Activated T-helper 1 cell treated with Interleukin-2 at 50 U/mL for 16 hours (primary cell): ENCODE results near the gene RPS3.
"Not testable (repeated sequence)": the region's sequence is repeated elsewhere in the genome, so short reads cannot be mapped to it uniquely, and the experiment has no call there.

ENCODE experiments used
- DNase-seq: peaks from one replicate; pipeline ENCODE4 v3.0.0-alpha.2; 2020; ENCODE audit warnings: low read depth

RPS3 gene

DNA sequence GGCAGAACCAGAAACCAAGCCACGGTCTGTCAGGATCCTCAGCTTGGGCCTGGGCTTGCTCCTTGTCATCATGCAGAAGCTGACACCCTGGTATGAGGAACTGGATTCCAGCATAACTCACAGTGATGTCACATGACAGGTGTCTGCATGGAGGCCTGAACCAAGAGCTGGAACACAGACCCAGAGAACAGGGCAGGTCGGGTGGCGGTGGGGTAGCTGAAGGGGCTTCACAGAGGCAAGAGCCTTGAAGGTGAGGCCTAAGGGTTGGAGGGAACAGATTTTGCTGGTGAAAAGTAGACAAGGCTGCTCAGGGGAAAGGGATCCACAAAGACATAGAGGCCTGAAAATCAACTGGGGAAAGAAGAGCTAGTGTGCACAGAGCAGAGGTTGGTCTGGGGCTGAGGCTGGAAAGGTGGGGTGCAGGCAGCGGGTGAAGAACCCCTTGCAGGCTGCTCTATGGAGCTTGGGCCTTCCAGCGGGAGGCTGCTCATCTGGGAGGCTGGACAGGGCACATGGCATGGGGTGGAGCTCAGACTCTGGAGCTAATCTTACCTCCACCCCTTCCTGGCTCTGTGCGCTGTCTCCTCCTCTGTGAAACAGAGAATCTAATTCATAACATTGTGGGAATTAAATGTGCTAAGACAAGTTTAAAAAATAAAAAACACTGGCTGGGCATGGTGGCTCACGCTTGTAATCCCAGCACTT is 18.4 kb upstream of the RPS3 start:
- DNase-seq = no peak

DNA sequence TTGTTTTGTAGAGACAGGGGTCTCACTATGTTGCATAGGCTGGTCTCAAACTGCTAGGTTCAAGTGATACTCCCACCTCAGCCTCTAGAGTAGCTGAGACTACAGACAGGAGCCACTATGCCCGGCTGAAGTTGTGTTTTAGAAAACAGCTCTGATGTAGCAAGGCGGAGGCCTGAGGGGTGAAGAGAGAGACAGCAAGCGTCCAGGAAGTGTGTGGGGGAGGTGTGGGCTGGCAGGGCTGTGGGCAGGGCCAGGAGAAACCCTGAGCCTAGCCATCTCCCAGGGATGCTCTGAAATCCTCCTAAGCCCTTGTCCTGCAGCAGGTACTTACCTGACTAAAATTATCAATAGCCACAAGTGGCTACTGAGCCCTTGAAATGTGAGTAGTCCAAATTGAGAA is 16.1 kb upstream of the RPS3 start:
- peak; percentile 8 for DNase-seq

DNA sequence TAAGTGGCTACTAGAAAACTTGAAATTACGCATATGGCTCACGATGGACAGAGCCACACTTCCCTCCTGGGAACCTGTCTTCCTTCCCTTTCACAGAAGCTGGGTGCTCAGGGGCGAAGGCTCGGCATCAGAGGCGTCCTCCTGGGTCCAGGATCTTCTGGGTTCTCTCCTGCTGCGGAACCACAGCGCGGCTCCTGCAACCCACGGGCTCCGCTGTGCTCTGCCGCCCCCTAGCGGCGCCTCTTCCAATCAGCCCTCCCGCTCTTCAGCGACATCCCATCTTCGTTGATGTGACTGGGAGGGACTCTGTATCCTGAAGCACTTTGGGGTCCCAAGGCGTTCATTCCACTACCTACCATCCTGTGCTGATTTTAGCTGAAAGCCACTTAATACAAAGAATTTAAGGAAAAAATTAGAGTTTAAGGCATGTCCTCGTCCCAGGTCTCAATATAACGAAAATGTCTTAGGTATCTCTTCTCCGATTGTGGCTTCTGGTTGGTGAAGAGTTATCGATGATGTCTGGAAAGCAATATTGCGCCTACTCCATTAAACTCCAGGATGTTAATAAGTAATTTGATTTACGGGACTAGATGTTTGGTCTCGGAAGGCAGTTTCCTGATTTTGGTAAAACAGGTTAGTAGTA is 14.8 kb upstream of the RPS3 start:
- DNase-seq = peak; percentile 69

DNA sequence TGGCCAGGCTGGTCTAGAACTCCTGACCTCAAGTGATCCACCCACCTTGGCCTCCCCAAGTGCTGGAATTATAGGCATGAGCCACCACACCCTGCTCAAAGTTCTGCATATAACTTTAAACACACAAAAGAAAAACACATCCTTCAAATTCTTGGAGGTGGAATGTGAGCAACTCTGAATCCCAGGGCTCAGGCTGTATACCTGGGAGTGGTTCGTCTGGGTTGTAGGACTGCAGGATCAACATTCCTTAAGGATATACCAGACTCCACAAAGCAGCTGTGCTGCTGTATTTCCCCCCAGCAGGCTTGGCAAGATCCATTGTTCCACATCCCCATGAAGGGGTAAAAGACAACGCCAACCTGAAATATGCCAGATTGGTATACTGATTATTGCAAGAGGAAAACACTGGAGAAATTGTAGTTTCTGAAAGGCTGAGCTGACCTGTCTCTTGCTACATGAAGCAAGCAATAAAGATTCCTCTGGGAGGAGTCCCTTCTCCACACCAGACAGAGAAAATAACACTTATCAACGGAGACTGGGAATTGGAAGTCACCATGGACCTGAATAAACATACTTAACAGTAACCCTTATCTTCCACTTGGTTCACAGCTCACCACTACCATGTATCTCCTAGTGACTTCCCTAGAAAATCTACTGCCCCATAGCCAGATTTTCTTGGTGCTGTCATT is 12.2 kb upstream of the RPS3 start:
- no peak for DNase-seq

- no peak for DNase-seq
Observed at GRCh38 chr11:75387736-75388294, 11.5 kb upstream of the RPS3 start.

DNA sequence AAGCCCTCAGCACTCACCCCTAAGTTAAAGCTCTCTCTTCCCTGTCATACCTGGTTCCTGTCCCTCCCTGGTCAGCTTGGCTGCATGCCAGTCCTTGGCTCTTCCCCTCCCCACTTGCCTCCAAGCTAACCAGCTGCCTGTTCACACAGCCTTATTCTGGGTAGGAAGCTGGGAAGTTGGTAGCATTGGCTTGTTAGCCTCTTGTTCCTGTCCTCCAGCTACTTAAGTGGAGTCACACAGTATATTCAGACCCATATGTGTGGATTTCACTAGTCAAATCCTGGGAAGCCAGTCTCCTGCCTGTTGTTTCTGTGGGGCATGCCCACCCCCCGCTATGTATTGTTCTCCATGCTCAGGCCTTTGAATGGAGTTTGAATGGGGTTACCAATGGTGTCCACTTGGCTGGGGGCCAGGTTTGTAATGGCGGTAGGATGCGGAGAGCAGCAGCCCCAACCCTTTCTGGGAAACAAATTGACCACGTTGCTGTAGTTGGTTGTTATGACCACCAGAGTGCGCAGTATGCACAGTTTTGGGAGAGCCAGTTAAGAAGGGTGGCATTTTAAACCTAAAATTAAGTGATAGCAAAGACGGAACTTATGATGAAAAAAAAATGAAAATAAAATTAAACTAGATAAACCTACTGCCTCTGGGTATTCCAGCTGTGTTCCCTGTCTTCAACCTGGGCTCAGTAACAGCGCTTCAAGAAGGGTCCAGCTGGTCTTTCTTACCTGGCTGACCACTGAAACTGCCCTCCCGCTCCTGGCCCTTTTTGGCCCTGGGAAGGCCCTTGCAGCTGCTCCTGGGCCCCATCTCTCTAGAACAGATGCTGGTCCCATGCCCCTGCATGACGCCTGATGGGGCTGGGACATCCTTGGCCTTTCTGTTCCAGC is 10.7 kb upstream of the RPS3 start:
- peak; percentile 51 for DNase-seq

- DNase-seq = no peak
Observed at GRCh38 chr11:75389276-75389605, 10.1 kb upstream of the RPS3 start.

DNA sequence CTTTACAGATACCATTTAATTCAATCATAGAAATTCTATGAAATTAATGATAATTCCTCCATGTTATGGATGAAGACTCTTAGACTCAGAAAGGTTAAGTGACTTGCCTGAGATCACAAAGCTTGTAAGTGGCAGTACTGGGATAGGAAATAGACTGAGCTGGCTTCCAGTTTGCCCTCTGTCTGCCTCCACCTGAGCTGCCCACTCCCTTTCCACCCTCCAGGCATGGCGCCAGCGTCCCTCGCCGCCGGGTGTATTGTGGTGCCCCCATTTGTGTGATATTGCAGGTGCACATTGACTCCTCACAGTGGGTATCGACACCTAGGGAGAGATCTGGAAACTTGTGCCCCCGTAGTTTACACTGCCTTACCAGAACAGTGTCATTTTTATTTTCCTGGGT is 9.4 kb upstream of the RPS3 start:
- no peak for DNase-seq

DNA sequence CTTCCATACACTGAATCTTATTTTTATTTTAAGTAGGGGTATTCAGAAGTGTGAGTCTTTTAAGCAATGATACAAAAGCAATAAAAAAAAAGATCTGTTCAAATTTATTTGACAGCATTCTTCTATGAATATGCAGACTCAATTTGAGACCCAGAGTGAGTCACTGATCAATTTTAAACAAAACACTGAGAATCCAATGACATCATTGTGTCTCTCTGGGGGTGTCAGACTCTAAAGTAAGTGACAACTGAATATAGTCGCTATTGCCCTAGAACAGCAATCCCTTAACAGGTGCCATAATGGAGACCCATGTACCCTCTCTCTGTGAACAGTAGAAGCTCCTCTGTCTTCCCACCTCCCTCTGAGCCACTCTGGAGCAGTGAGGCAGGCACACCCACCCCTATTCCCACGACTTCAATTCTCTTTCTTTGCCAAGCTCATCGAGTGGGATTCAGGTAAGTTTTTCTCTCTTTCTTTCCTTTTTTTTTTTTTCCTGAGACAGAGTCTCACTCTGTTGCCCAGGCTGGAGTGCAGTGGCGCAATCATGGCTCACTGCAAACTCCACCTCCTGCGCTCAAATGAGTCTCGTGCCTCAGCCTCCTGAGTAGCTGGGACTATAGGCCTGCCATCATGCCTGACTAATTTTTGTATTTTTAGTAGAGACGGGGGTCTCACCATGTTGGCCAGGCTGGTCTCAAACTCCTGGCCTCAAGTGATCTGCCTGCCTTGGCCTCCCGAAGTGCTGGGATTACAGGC is 5.1 kb upstream of the RPS3 start:
- DNase-seq = no peak

GRCh38 chr11:75398906-75399305 is 412 bp upstream of the RPS3 start:
- no peak for DNase-seq

DNA sequence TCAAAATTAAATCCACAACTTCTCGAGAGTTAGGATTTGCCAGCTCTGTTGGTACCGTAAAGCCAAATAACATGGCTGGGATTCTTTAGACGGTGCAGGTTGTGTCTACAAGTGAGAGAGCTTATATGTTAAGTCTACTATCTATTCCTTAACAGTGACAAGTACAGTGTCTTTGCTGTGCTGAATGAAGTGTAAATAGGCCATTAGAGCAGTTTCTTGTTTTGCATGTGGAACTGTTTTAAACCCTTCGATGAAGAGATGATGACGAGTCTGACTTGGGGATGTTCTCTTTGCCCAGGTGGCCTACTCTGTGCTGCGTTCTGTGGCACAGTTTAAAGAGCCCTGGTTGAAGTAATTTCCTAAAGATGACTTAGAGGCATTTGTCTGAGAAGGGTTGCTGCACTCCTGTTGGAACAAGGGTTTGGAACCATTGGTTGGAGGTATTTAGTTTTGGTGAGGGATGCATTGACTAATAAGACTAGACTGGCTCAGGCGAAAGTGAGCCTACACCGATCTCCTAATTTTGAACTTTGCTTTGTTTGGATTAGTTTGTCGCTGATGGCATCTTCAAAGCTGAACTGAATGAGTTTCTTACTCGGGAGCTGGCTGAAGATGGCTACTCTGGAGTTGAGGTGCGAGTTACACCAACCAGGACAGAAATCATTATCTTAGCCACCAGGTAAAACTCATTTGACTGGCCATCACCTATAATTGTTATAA is 988 bp downstream of the RPS3 start:
- DNase-seq = no peak

DNA sequence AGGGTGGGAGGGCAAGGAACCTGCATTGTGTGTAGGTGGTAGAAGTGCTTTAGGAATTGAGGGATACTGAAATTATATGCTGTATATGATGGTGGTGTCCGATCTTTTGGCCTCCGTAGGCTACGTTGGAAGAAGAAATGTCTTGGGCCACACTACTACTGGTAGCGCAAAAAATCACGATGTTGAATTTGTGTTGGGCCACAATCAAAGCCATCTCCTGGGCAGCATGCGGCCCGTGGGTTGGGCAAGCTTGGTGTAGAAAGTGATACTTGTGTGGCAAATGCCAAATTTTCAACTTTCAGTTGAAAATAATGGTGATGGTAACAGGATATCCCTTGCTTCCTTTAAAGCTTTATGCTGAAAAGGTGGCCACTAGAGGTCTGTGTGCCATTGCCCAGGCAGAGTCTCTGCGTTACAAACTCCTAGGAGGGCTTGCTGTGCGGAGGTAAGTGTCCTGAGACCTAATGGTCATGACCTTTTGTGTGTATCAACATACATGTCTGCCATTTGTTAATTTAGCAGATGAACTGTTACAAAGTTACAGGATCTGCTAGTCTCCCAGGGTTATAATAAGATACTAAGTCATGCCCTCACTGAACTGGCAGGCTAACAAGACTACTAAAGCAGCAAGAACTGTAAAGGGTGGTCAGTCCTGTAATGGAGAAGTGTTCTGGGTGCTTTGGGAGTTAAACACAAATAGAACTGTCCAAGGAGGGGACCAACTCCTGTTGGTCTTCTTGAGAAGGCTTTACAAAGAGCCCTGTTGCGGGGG is 2.9 kb downstream of the RPS3 start:
- no peak for DNase-seq

DNA sequence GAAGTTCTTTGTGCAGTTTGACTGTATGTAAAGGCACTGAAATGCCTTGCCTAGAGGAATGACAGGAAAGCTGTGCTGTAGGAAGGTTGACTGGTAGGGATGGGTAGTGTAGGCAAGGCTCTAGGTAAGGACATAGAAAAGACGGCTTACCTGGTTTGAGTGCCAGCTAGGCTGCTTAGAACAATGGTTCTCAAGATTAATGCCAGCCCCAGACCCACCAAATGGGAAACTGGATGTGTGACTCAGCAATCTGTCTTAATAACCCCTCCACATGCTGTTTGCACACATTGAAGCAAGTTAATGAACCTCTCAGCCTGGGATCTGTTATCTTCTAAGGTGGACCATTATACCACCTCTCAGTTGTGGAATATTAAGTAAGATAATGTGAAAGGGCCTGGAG is 3.7 kb downstream of the RPS3 start:
- DNase-seq = no peak

- no peak for DNase-seq
Observed at GRCh38 chr11:75403983-75404658, 4.8 kb downstream of the RPS3 start.

GRCh38 chr11:75406338-75406777 is 7.0 kb downstream of the RPS3 start:
- no peak for DNase-seq

GRCh38 chr11:75408957-75409219 is 9.6 kb downstream of the RPS3 start:
- DNase-seq = no peak

DNA sequence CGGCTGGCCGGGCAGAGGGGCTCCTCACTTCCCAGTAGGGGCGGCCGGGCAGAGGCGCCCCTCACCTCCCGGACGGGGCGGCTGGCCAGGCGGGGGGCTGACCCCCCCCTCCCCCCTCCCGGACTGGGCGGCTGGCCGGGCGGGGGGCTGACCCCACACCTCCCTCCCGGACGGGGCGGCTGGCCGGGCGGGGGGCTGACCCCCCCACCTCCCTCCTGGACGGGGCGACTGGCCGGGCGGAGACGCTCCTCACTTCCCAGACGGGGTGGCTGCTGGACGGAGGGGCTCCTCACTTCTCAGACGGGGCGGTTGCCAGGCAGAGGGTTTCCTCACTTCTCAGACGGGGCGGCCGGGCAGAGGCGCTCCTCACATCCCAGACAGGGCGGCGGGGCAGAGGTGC is 10.7 kb downstream of the RPS3 start:
- not testable (repeated sequence) for DNase-seq

GRCh38 chr11:75413146-75413545 is 13.8 kb downstream of the RPS3 start:
- not testable (repeated sequence) for DNase-seq

- DNase-seq = no peak
Observed at GRCh38 chr11:75413864-75414263, 14.5 kb downstream of the RPS3 start.
